GM21526 (cell line): Measurements from ENCODE around the gene ZDHHC11B.

Experiments used
- ATAC-seq: cut with Tn5 transposase; IDR thresholded peaks from one replicate; pipeline ENCODE4 v1.9.1; 2021; ENCODE audit warnings: moderate library complexity; ENCODE audit not compliant: unreplicated experiment, low FRiP score

ZDHHC11B gene

DNA sequence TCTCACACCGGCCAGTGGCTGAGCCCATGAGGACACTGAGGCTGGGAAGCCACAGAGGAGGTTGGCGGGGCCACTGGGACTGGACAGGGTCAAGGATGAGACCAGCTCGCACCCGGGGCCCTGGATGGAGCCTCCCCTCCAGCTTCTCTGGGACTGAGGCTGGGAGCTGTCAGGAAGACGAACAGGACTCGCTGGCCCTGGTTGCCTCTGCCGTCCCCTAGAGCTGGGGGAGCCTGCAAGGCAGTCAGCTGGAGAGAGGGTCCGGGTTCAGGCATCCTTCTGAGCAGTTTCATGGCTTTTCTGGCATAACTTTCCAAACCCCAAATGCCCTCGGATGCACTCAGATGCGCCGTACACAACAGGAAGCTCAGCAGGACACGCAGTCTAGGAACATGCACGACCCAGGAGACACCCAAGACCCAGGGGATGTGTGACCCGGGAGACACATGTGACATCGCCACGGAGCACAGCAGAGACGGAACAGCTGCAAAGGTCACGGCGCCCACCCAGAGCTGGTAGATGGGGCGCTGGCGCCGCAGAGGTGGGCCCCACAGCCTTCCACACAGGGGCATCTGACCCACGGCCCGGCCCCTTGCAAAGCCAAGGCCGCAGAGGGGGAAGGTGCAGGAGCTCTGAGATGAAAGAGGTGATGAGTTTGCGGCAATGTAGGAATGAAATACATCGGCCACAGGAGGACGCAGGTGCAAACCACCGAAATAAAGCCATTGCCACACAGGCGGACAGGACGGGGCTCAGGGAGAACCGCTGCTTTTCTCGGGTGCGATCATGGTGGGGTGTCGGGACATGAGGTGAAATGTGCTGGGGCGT, 108.4 kb downstream of the ZDHHC11B start:
- no peak for ATAC-seq

DNA sequence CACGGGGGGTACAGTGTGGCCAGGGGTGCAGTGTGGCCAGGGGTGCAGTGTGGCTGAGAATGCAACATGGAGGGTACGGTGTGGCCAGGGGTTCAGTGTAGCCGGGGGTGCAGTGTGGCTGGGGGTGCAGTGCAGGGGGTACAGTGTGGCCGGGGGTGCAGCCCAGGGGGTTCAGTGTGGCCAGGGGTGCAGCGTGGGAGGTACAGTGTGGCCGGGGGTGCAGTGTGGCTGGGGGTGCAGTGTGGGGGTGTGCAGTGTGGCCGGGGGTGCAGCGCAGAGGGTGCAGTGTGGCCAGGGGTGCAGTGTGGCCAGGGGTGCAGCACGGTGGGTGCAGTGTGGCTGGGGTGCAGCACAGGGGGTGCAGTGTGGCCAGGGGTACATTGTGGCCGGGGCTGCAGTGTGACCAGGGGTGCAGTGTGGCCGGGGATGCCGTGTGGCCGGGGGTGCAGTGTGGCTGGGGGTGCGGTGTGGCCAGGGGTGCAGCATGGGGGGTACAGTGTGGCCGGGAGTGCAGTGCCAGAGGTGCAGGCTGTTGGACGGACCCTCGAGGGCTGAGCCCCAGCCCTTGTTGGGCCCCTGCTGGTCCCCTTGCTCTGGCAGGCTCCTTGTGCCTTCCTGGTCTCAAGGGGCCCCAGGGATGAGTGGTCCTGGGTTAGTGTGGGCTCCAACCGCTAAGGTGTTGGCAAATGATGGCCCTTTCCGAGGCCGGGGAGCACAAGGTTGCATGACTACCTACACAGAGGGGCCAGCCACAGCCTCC, 109.2 kb downstream of the ZDHHC11B start:
- no peak for ATAC-seq

DNA sequence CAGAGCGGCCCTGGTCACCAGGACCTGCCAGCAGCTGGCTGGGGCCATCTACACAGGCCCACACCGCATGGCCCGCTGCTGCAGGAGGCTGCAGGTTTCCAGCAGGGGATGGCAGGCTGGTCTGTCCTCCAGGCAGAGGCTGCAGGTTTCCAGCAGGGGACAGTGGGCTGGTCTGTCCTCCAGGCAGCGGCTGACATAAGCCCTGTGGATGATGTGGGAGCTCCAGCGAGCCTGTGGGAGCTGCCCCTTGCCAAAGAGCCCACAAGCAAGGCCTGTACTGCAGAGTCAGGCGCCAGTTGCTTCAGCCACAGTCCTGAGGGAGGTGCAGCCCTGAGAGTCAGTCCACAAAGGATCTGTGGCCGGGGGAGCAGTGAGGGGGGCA, 109.9 kb downstream of the ZDHHC11B start:
- no peak for ATAC-seq

DNA sequence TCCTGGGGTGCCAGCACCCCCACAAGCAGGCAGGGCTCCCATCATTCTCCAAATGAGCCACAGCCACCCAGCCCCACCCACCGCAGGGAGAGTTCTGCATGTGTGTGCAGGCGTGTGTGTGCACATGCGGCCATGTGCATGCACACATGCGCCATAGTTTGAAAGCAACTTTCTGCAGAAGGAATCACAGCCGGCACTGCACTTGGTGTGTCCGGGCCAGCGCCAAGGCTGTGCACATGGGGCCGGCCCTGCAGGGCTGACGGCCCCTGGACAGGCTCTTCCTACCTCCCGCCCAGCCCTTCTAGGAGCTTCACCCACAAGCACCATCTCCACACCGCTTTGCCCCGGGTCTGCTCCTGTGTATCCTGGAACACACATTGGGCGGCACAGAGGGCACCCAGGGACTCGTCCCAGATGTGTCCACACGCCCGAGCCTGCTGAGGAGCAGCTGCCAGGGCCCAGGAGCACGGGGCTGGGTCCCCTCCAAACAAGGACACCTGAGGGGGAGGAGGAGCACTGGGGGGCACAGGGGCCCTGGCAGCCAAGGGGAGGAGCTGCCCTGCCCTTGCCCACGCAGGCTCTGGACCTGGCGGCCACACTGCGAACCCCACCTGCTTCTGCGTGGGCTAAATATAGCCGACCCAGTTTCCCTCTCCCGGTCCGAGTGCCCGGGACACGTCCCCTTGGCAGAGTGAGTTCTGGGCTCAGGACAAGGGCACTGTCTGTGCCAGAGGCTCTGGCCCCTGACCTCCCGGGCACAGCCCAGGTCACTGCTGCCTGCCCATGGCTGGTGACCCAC, 110.5 kb downstream of the ZDHHC11B start:
- no peak for ATAC-seq

DNA sequence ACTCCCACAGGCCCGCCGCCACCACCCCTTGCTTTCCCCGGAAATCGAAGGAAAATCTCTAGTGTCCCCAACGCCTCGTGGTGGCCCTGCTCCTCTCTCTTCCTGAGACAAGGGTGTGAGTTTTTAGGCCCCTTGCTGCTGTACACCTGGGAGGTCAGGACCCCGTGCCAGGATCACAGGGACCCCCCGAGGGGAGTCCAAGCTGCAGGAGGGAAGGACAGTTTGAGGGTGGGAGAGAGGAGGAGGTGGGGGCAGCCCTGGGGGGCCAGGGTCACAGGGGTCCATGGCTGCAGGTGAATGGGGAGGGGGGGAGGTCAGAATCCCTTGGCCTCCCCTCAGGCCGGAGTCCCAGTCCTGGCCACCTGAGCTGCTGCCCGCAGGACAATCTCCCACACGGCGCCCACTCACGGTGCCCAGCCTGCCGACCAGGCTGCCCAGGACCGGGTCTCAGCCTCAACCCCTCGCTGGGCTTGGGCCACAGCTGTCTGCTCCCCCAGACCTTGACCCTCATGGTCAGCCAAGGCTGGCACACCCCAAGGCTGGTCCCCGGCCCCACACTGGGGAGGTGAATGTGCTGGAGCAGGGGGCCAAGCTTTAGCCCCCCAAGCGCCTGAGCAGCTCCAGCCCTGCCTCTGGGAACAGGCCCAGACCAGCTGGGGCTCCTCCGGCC, 111.2 kb downstream of the ZDHHC11B start:
- no peak for ATAC-seq

DNA sequence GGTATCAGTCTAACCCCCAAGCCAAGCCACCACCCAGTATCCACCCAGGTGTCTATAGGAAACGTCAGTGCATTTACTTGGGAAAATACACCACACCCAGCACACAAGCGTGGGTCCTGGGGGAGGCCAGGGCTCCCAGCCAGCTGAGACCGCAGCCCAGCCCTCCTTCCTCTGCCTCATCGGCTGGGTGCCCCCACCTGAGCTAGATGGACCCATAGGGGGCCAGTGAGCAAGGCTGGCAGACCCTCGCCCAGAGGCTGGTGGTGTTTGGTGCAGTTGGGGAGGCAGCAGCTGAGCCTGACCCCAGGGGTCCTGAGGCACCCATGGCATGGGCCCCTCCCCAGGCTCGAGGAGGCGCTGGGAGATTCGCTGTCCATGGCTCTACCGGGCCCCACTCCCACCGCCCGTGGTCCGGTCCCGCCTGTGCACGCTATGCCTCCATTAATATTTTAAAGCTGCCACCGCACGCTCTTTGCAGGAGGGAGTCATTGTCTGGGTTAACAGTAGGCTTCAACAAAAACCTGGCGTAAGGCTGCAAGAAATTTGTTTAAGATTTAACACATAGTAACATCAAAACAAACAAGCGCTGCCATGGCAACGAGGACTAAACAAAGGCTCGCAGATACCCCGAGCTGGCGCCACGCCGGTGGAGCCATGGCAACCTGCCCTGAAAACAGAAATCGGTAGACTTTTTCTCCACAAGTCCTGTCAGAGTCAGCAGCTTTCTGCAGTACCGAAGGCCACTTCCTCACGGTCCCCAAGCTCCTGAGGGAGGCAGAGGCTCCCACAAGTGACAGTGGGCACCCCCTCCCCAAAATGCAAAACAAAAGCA, 112.0 kb downstream of the ZDHHC11B start:
- no peak for ATAC-seq

DNA sequence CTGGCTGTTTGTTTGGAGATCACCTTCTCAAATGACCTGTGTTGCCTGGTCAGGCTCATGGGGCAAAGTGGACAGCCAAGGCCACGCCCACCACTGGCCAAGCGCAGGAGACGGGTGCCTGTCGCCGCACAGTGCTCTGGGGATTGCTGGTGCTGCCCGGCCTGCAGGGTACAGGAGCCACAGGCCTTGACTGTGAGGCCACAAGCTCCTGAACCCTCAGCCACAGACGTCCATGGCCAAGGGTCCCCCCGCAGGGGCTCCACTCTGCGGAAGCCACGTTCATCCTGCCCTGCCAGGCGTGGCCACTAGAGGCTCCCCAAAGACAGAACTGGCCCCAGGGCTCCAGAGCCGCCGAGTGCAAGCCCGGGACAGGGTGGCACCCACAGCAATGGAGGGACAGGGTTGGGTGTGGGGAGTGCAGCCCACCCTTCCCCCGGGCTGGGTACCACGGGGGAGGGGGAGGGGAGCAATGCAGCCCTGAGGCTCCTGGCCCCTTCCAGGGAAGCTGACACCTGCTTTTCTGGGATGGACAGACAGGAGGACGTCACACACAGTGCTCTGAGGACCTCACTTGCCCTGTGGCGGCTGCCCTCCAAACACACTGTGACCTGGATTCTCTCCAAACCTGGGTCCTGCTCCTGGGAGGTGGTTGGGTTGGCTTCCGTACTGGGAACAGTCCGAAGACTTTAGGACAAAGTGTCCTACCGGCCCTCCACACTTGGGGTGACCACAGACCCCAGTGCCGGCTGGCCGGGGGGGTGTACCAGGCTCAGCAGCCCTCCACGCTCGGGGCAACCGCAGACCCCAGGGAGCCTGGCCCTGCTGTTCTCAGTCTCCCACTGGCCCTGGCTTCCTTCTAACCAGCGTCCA, 112.8 kb downstream of the ZDHHC11B start:
- ATAC-seq = no peak

DNA sequence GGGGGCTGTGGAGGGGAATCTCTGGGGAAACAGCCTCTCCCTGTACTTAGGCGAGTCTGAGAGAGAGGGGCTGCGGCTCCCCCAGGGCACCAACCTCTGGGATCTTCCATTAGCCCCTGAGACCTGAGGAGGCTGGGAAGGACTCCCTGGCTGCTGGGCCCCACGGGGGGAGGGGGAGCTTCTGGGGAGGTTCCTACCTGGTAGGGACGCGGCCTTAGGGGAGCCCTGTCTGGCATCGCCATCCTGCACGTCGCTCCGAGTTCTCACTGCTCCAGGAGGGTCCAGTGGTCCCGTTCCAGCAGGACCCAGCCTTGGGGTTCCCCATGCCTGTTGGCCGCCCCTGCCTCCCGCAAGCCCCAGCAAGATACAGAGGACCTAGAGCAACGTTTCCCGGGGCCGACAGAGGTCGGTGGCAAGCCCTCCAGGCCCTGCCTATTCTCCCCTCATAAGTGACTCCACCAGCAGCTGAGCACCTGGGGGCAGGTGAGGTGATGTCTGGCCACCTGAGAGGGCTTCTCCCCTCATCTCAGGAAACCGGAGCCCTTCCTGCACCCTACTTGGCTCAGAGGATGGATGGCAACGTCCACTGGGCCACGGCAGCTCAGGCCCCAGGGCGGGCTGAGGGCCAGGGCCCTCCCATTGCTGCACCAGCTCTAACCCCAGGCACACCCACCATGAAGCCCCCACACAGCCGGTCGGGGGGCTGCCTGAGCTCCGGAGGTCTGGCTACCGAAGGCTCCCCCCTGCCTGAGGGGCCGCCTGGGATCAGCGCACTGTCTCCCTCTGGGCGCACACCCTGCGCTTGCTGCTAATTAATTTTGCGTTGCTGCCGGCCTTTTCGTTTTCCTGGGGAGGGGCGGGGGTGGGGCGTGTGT, 113.9 kb downstream of the ZDHHC11B start:
- ATAC-seq = no peak

DNA sequence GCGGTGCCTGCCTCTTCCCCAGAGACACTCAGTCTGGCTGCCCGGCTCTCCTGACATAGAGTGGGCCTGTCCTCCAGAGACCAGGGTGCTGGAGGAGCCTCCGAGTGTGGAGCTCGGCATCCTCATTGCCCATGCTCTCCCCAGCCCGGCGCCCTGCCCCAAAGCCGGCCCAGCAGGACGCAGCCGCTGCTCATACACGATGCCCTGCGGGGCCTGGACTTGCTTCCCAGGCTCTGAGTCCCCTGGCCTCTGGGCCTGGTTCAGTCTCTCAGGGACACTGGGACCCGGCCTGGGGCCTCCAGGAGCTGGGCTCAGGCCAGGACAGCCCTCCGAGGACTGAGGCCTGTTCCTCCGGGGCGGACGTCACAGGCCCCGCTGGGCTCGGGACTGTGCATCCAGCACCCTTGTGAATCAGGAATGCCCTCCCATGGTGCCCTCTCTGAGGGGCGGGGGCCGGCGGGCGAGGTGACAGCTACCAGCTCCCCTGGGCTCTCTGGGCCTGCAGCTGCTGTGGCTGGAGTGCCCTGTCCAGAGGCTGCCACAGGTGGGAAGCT, 114.6 kb downstream of the ZDHHC11B start:
- ATAC-seq = no peak

DNA sequence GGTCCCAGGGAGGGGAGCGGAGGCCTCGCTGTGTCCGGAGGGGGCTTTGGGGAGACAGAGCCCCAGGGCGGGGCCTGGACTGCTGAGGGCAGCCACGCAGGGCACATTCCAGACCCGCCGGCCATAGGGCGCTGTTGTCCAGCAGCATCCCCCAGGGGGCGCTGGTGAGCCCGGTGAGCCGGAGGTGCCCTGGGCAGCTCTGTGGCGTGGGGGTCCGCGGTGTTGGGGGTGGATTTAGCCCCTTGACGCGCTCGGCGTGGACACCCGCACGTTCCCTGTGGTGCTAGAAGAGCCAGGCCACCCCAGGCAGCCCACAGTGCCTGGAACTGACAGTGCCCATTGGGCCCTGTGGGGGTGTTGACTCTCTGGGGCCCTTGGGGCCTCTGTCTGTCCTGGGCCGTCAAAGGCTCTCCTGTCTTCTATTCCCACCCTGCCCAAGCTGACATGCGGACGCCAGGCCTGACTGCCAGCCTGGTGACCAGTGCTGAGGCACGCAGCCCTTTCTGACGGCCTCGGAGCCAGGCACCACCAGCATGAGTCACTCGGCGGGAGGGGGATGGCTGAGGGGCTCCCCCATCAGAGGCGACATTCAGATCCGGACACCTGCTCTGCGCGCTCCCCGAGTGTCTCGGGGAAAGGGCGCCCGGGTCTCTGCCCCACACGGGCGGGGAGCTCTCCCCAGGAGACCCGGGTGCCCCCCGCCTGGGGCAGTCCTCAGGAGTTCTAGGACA, 115.3 kb downstream of the ZDHHC11B start:
- ATAC-seq = no peak

DNA sequence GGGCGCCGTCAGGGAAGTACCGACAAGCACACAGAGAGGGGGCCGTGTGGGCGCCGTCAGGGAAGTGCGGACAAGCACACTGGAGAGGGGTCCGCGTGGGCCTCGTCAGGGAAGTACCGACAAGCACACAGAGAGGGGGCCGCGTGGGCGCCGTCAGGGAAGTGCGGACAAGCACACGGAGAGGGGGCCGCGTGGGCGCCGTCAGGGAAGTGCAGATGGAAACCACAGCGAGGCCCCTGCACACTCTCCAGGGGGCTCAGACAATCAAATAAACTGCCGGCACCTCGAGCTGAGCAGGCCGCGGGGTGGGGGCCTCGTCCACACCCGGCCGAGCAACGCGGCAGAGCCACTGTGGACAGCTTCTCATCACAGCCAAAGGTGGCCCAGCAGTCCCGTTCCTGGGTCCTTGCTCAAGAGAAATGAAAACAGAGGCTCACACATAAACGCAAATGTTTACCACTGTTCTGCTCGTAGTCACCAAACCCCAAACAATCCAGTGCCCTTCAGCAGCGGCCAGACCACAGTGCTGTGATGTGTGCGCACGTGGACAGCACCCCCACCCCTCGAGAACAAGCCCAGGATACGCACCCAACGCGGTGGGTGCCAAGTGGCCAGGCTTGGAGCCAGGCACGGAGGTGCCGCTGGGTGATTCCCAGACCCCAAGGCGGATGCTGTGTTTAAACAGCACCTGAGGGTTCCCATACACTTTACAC, 116.1 kb downstream of the ZDHHC11B start:
- no peak for ATAC-seq

DNA sequence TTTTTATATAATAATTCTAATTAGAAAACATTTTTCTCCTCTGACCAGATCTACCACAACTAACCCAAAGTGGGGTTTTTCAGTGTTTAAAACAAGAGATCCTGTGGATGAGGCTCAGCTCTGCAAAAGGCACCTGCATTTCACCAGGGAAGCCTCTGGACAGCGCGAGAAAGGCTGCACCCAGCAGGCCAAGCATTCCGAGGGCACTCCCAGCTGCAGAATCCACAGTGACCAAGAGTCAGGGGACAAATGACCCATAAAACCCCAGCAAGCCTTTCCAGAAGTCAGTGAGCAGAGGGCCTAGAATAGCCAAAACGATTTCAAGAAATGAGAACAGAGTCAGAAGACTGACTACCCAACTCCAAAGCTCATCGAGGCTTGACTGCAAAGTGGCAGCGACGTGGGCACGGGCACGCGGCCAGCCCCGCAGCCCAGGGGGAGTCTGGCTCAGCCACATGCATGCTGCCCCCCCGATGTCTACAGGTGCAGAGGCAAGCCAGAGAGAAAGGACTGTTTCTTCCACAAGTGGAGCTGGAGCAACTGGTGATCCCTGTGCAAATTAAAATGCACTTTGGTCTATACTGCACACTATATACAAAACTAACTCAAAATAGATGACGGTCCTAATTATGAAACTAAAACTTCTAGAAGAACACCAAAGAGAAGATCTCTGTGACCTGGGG, 117.6 kb downstream of the ZDHHC11B start:
- no peak for ATAC-seq

DNA sequence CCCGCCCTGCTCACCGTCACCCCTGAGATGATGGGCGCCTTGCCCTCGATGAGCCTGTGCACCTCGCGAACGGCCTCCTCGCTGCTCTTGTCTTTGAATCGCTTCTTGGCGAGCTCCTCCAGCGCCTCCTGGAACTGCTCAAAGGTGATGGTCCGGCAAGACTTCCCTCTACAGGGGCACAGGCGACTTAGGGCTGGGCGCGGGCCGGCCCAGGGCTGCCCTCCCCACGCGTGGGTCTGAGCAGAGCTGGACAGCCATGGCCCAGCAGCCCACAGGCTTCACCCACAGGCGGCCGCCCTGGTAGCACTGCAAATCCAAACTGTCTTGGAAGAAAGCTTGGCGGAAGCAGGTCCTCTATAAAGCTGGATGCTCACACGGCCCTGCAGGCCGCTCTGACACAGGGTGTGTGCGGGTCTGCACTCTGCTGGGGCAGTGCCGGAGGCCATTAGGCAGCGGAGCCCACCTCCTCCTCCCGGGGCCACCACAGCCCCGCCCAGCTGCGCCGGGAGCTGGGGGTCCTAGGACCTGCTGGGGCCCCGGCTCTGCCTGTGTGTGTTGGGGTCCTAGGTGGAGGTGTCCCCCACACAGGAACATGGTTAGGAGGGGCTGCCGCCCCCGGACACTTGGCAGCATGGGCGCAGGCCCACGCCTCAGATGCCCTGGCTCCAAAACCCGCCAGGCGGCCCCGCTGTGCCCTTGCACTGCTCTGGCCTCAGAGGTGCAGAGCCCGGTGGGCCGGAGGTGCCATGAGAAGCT, 118.4 kb downstream of the ZDHHC11B start:
- ATAC-seq = no peak

DNA sequence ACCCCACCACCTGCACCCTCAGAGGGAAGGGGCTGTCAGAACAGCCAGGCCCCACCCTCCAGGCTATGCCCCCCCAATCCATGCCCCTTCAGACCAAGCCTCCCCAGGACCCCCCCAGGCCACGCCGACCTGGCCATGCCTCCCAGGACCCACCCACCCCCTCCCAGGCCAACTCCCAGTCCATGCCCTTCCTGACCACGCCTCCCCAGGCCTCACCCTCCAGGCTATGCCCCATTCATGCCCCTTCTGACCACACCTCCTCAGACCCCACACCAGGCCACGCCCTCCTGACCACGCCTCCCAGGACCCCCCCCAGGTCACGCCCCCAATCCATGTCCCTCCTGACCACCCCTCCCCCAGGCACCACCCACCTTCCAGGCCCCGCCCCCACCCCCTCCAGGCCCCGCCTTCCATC, 119.0 kb downstream of the ZDHHC11B start:
- no peak for ATAC-seq

DNA sequence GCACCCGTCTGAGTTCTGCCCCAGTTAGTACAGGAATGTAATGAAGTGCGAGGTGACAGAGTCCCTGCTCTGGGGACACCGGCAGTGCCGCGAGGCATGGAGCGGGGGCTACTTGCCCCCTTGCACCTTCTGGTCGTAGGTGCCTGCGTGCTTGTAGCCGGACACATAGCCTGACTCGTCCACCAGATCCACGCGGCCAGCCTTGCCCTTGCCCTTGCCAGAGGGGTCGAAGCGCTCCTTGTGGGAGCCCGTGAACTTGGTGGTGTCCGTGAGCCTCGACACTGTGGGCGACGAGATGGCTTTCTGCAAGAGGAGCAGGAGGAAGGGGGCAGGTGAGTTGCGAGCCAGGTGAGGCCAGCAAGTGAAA, 119.6 kb downstream of the ZDHHC11B start:
- ATAC-seq = no peak
